Stimulated activated CD4-positive, alpha-beta T cell treated with anti-CD3 and anti-CD28 coated beads, TNF-alpha, amount 100 ng/mL, for 48 hours (primary cell): ENCODE results near the gene SELP.
"Not testable (repeated sequence)": the region's sequence is repeated elsewhere in the genome, so short reads cannot be mapped to it uniquely, and the experiment has no call there.

Experiments used
- DNase-seq, 3 donors: peaks; one replicate each; pipeline ENCODE4 v3.0.0-alpha.2; 2020; ENCODE audit warnings: low read depth in 3 of 3

SELP gene

GRCh38 chr1:169630006-169630405 is at the start of gene SELP:
TSS of gene SELP (minus strand) at chr1:169630124. CDS start at chr1:169630074, 50 bp downstream.
- no peak for DNase-seq

DNA sequence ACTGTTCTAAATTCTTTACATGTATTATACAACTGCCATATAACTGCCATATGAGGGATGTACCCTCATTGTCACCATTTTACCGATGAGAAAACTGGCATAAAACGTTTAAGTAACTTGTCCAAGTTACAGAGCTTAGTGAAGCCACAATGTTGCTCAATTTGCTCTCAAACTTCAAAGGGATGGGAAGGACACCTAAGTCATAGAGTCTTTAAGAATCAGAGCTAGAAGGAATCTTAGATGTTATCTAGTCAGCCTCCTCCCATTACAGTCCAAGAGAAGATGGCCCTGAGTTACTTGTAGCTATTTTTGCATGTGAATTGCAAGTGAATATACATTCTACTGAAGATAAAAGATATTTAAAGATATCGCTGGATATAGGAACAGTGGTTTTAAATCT is 49.8 kb upstream of the SELP start:
- DNase-seq: no peak

DNA sequence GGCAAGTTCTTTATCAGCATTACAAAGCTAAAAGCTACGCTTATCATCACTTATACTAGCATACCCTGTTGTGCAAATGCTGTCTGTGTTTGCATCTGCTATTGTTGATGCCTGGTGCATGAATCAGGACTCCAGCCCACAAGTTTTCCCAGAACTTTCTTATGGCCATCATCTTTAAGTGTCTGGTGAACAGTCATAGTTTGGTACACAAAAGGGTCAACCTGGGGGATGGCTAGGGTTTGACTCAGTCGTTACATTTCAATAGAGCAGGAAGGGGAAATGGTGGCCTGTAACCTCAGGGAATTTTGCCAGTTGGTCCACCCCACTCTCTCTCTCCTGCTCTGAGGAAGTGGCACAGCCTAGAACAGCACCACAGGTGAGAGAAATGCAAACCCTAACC is 46.1 kb upstream of the SELP start:
- DNase-seq: no peak

GRCh38 chr1:169670836-169671235 is 40.9 kb upstream of the SELP start:
- DNase-seq: no peak

- DNase-seq: not testable (repeated sequence)
Observed at GRCh38 chr1:169670244-169670643, 40.3 kb upstream of the SELP start.

DNA sequence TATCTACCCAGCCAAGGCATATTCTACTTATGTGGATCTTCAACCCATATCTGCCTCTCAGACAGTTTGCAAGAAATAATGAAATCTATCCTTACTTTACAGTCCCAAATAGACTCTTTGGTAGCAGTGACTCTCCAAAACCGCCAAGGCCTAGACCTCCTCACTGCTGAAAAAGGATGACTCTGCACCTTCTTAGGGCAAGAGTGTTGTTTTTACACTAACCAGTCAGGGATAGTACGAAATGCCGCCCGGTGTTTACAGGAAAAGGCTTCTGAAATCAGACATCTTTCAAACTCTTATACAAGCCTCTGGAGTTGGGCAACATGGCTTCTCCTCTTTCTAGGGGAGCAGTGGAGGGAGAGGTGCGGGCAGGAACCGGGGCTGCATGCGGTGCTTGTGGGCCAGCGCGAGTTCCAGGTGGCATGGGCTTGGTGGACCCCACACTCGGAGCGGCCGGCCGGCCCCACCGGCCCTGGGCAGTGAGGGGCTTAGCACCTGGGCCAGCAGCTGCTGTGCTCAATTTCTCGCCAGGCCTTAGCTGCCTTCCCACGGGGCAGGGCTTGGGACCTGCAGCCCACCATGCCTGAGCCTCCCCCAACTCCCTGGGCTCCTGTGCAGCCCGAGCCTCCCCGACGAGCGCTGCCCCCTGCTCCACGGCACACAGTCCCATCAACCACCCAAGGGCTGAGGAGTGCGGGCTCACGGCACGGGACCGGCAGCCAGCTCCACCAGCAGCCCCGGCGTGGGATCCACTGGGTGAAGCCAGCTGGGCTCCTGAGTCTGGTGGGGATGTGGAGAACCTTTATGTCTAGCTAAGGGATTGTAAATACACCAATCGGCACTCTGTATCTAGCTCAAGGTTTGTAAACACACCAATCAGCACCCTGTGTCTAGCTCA is 38.0 kb upstream of the SELP start:
- DNase-seq: not testable (repeated sequence)

DNA sequence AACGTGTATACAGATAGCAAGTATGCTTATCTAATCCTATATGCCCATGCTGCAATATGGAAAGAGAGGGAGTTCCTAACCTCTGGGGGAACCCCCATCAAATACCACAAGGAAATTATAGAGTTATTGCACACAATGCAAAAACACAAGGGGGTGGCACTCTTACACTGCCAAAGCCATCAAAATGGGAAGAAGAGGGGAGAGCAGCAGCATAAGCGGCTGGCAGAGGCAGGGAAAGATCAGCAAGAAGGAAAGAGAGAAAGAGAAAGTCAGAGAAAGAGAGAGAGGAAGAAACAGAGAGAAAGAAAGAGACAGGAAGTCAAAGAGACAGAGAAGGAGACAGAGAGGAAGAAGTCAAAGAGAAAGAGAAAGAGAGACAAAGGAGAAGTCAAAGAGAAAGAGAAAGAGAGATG is 37.3 kb upstream of the SELP start:
- not testable (repeated sequence) for DNase-seq

DNA sequence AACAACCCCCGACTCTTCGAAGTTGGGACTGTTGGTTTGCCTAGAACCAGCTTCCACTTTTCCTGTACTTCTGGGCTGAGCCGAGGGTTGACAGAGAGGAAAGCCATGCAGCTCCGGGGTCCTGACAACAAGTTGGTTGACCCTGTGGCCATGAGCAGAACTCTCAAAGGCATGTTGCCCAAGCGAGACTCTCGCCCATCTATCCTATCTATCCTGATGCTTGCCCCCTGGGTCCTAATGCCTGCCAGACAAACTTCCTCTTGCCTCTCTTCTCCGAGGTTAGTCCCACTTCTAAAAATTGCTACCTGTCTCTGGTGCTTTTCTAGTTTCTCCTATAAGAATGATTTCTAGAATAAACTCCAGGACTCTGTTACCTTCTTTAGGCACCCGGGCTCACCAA is 32.8 kb upstream of the SELP start:
- DNase-seq: not testable (repeated sequence)

GRCh38 chr1:169661066-169661465 is 31.1 kb upstream of the SELP start:
- not testable (repeated sequence) for DNase-seq

GRCh38 chr1:169658777-169659176 is 28.9 kb upstream of the SELP start:
- not testable (repeated sequence) for DNase-seq

DNA sequence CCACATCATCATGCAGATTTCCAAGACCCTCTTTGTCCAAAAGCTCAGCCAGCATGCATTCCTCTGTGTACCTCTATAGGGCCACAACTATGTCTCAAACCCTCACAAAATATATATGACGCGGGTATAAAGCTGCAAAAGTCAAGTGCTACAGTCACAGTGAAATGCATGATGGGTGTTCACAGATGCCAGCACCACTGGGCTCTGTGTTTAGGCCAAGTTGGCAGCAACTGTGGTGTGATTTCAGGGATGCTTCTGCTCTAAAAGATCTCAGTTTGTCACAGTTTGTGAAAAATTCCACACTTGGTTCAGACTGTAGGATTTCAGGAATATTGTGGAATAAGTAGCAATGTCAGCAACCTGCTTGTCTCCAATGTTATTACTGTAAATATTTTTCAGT is 23.9 kb upstream of the SELP start:
- DNase-seq: no peak

- no peak for DNase-seq
Observed at GRCh38 chr1:169651035-169651434, 21.1 kb upstream of the SELP start.

DNA sequence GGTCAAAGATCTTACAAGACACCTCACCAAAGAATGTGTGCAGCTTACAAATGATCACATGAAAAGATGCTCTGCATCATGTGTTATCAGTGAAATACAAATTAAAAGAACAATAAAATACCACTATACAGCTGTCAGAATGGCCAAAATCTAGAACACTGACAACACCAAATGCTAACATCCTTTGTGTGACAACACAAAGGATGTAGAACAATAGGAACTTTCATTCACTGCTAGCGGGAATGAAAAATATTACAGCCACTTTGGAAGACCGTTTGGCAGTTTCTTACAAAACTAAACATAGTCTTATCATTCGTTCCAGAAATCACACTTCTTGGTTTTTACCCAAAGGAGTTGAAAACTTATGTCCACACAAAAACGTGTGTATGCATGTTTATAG is 20.6 kb upstream of the SELP start:
- no peak for DNase-seq

GRCh38 chr1:169648709-169649108 is 18.8 kb upstream of the SELP start:
- no peak for DNase-seq

GRCh38 chr1:169648187-169648586 is 18.3 kb upstream of the SELP start:
- DNase-seq: no peak

DNA sequence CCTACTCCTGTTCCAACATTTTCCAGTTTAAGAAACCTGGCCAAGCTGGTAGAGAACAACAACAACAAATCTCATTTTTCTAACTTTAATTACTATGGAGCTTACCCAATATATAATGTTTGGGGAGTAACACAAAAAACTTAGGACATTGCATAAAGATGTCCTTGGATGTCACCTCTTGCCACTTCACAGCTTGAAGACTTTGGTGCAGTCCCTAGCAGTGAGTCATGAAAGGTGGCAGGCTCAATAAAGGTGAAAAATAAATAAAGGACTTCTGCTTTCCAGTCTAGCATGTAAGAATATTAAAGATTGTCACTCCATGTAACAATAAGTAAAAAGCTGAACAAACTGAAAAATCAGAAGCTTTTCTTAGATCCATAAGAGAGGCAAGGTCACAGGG is 17.6 kb upstream of the SELP start:
- no peak for DNase-seq

GRCh38 chr1:169644297-169644696 is 14.4 kb upstream of the SELP start:
- no peak for DNase-seq

- DNase-seq: no peak
Observed at GRCh38 chr1:169634877-169635276, 5.0 kb upstream of the SELP start.

DNA sequence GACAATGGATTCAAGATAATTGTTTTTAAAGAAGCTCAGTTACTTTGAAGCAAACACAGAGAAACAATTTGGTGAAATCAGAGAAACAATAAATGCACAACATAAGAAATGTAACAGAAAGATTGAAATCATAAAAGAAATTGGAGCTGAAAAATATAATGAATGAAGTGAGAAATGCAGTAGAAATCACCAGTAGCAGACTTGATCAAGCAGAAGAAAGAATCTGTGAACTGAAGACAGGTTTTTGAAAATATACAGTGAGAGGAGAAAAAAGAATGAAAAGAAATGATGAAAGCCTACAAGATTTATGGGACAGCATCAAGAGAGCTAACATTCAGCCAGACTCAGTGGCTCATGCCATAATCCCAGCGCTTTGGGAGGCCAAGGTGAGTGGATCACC is 4.2 kb upstream of the SELP start:
- DNase-seq: no peak

DNA sequence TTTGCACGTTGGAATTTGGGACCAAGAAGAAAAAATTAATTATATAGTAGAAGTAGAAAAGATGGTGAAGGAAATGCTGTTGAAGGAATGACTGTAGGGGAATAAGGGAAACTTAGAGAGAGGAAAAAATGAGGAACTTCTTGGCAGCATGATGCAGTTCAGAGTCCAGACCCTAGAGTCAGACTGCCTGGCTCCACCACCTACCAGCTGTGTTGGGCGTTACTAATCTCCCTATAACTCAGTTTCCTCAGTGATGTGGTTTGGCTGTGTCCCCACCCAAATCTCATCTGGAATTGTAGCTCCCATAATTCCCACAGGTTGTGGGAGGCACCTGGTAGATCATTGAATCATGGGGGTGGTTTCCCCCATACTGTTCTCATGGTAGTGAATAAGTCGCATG is 1.3 kb upstream of the SELP start:
- DNase-seq: no peak

- DNase-seq: no peak
Observed at GRCh38 chr1:169624912-169625311, 5.0 kb downstream of the SELP start.

- DNase-seq: no peak
Observed at GRCh38 chr1:169624122-169624521, 5.8 kb downstream of the SELP start.

GRCh38 chr1:169623132-169623926 is 6.6 kb downstream of the SELP start:
- DNase-seq: no peak
